22Rv1 (cell line): ENCODE results near the gene CD46.

Experiments used
- ZFX ChIP-seq: fragments of 450-650 bp; IDR thresholded peaks from 2 replicates; pipeline ENCODE4 v1.6.1; 2017; ENCODE audit warnings: antibody characterized with exemption, borderline replicate concordance
- TF ChIP-seq, protein P1 (sequence below): fragments of 450-650 bp; IDR thresholded peaks from 2 replicates; pipeline ENCODE4 v1.5.1; 2017; ENCODE audit warnings: mild to moderate bottlenecking

DNA sequence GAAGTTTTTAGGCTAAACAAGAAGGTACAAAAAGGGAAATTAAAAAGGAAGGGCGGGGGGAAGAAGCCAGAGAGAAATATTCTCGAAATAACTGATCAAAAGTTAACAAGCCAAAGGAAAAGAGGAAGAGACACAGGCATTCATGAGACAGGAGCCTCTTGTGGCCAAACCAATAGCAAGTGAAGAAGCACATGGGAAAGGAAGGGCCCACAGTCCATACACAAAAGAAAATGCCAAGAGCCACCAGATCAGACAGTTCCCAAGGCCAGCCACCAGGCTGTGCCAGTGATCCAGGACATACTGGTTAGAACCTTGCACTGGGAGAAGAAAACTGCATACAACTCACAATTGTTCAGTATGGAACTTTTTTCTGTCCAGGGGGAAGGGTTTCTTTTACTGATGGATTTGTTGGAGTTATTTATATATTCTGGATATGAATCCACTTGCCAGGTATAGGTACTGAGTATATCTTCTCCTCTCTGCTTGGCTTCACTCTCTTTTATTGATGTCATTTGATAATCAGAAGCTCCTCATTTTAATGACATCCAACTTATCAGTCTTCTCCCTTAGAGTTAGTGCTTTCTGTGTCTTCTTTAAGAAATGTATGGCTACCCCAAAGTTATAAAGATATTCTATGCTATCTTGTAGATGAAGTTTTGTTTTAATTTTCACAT lies 76.8 kb downstream of the CD46 start:
- TF ChIP-seq, protein P1, sequence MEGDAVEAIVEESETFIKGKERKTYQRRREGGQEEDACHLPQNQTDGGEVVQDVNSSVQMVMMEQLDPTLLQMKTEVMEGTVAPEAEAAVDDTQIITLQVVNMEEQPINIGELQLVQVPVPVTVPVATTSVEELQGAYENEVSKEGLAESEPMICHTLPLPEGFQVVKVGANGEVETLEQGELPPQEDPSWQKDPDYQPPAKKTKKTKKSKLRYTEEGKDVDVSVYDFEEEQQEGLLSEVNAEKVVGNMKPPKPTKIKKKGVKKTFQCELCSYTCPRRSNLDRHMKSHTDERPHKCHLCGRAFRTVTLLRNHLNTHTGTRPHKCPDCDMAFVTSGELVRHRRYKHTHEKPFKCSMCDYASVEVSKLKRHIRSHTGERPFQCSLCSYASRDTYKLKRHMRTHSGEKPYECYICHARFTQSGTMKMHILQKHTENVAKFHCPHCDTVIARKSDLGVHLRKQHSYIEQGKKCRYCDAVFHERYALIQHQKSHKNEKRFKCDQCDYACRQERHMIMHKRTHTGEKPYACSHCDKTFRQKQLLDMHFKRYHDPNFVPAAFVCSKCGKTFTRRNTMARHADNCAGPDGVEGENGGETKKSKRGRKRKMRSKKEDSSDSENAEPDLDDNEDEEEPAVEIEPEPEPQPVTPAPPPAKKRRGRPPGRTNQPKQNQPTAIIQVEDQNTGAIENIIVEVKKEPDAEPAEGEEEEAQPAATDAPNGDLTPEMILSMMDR = peak; percentile 97
- TF ChIP-seq ZFX = no peak
